Naive B cell (primary cell): Measurements from ENCODE around the gene PARD6G. TPM values are rescaled to one million over a fixed set of nuclear protein-coding genes. Genes with fewer than 3 reads are reported as not detected.
A peak's percentile ranks its signal among the peaks of the same experiment; 100 is the strongest.
"Not testable (repeated sequence)": the region's sequence is repeated elsewhere in the genome, so short reads cannot be mapped to it uniquely, and the experiment has no call there.

Experiments used
- ATAC-seq, 2 donors: fragments of 150-1000 bp; cut with Tn5 transposase; 2 replicates each; pipeline ENCODE4 v1.10.0; 2021; ENCODE audit warnings: low read depth in 2 of 2, mild to moderate bottlenecking in 2 of 2, moderate library complexity in 2 of 2
- DNase-seq: peaks from one replicate; pipeline ENCODE4 v3.0.0; 2022
- H3K27ac Mint-ChIP-seq, 6 donors: one replicate each; pipeline ENCODE4 v1.8.0; 2020 to 2022; ENCODE audit warnings: mild to moderate bottlenecking in 6 of 6, mixed read lengths in 6 of 6, moderate library complexity in 5 of 6, inconsistent platforms in 2 of 6
- H3K27me3 Mint-ChIP-seq, 3 donors: one replicate each; pipeline ENCODE4 v1.8.0; 2021 to 2022; ENCODE audit warnings: mixed read lengths in 3 of 3, mild to moderate bottlenecking in 1 of 3
- H3K36me3 Mint-ChIP-seq, 2 donors: one replicate each; pipeline ENCODE4 v1.8.0; 2020 to 2022; ENCODE audit warnings: mixed read lengths in 2 of 2, inconsistent platforms in 1 of 2, mild to moderate bottlenecking in 1 of 2
- H3K4me1 Mint-ChIP-seq, 3 donors: one replicate each; pipeline ENCODE4 v1.8.0; 2020 to 2022; ENCODE audit warnings: mixed read lengths in 3 of 3, inconsistent platforms in 1 of 3, mild to moderate bottlenecking in 1 of 3, moderate library complexity in 1 of 3
- H3K4me3 Mint-ChIP-seq, 8 donors: one replicate each; pipeline ENCODE4 v1.8.0; 2020 to 2022; ENCODE audit warnings: mild to moderate bottlenecking in 8 of 8, mixed read lengths in 8 of 8, moderate library complexity in 8 of 8, inconsistent platforms in 2 of 8
- H3K9me3 Mint-ChIP-seq, 7 donors: one replicate each; pipeline ENCODE4 v1.8.0; 2020 to 2022; ENCODE audit warnings: mixed read lengths in 7 of 7, mild to moderate bottlenecking in 5 of 7, inconsistent platforms in 2 of 7, moderate library complexity in 1 of 7
- polyA plus RNA-seq, 6 donors: library from polyadenylated mRNA; unstranded; fragments of 300-500 nt; fragmentation: Illumina TruSeq; gene quantifications; one replicate each; pipeline ENCODE4 v1.2.3, GENCODE V29; 2021; ENCODE audit warnings: low read depth in 6 of 6

The PARD6G gene
- not detected for polyA plus RNA-seq

- peak; percentile 72 to 78 for ATAC-seq
- peak within 1 kb of the TSS; percentile 52 to 89 (median 66) for H3K4me3 Mint-ChIP-seq
- DNase-seq, result peak; percentile 23
- H3K4me1 Mint-ChIP-seq, result peaks cover 0 to 10% (median 0%) of the 10 kb centered on the region in 3 donors
- H3K27ac Mint-ChIP-seq, result no peak within 1 kb of the TSS
- no peaks in the 10 kb centered on the region for H3K36me3 Mint-ChIP-seq
- peaks cover 34 to 54% (median 44%) of the 10 kb centered on the region in 3 donors for H3K27me3 Mint-ChIP-seq
- H3K9me3 Mint-ChIP-seq, result peaks cover 0 to 4% (median 0%) of the 10 kb centered on the region in 7 donors
These were observed at the start of gene PARD6G for GRCh38 chr18:80247393-80247841. Gene PARD6G (minus strand): TSS chr18:80247514. CDS start chr18:80247348, 166 bp downstream.

GRCh38 chr18:80262241-80263033 is 15.1 kb upstream of the PARD6G start:
- not testable (repeated sequence) for H3K9me3 Mint-ChIP-seq, DNase-seq, H3K4me3 Mint-ChIP-seq, H3K27ac Mint-ChIP-seq, H3K27me3 Mint-ChIP-seq, ATAC-seq, H3K36me3 Mint-ChIP-seq, H3K4me1 Mint-ChIP-seq

GRCh38 chr18:80259610-80260009 is 12.3 kb upstream of the PARD6G start:
- no peaks in the 10 kb centered on the region for H3K36me3 Mint-ChIP-seq
- ATAC-seq, result no peak
- DNase-seq, result no peak
- no peak overlapping the region for H3K4me3 Mint-ChIP-seq
- peaks cover 7 to 31% (median 17%) of the 10 kb centered on the region in 3 donors for H3K27me3 Mint-ChIP-seq
- no peaks in the 10 kb centered on the region for H3K4me1 Mint-ChIP-seq
- H3K27ac Mint-ChIP-seq, result no peak overlapping the region
- no peaks in the 10 kb centered on the region for H3K9me3 Mint-ChIP-seq

- DNase-seq (no peak), ATAC-seq (no peak)
- Mint-ChIP-seq H3K4me1 (no peaks in the 10 kb centered on the region), H3K36me3 (no peaks in the 10 kb centered on the region), H3K27ac (no peak overlapping the region), H3K27me3 (peaks cover 9 to 33% (median 21%) of the 10 kb centered on the region in 3 donors), H3K4me3 (no peak overlapping the region), H3K9me3 (no peaks in the 10 kb centered on the region)
These were observed 11.3 kb upstream of the PARD6G start for GRCh38 chr18:80258640-80259039.

GRCh38 chr18:80257579-80258543 is 10.5 kb upstream of the PARD6G start:
- not testable (repeated sequence) for H3K9me3 Mint-ChIP-seq, H3K4me1 Mint-ChIP-seq, H3K36me3 Mint-ChIP-seq, ATAC-seq, H3K4me3 Mint-ChIP-seq
- Mint-ChIP-seq H3K27ac (peak overlapping the region in 1 of 6 donors; percentile 24), H3K27me3 (peaks cover 12 to 40% (median 29%) of the 10 kb centered on the region in 3 donors)
- DNase-seq, result peak; percentile 26

- Mint-ChIP-seq H3K4me1 (no peaks in the 10 kb centered on the region), H3K9me3 (peaks cover 0 to 2% (median 0%) of the 10 kb centered on the region in 7 donors), H3K4me3 (no peak overlapping the region), H3K27me3 (peaks cover 12 to 39% (median 38%) of the 10 kb centered on the region in 3 donors), H3K36me3 (no peaks in the 10 kb centered on the region), H3K27ac (no peak overlapping the region)
- no peak for ATAC-seq
- DNase-seq, result no peak
These were observed 7.7 kb upstream of the PARD6G start for GRCh38 chr18:80254971-80255500.

GRCh38 chr18:80253871-80254492 is 6.7 kb upstream of the PARD6G start:
- no peak overlapping the region for H3K27ac Mint-ChIP-seq
- H3K4me1 Mint-ChIP-seq, result no peaks in the 10 kb centered on the region
- H3K27me3 Mint-ChIP-seq, result peaks cover 17 to 48% (median 46%) of the 10 kb centered on the region in 3 donors
- H3K36me3 Mint-ChIP-seq, result no peaks in the 10 kb centered on the region
- DNase-seq (no peak), ATAC-seq (peak in 1 of 2 donors; percentile 47)
- H3K9me3 Mint-ChIP-seq, result peaks cover 0 to 4% (median 0%) of the 10 kb centered on the region in 7 donors
- H3K4me3 Mint-ChIP-seq, result no peak overlapping the region

GRCh38 chr18:80253236-80253635 is 5.9 kb upstream of the PARD6G start:
- Mint-ChIP-seq H3K27ac (no peak overlapping the region), H3K4me1 (no peaks in the 10 kb centered on the region), H3K4me3 (no peak overlapping the region), H3K9me3 (peaks cover 0 to 4% (median 0%) of the 10 kb centered on the region in 7 donors), H3K36me3 (no peaks in the 10 kb centered on the region), H3K27me3 (peaks cover 17 to 48% (median 42%) of the 10 kb centered on the region in 3 donors)
- ATAC-seq (no peak), DNase-seq (no peak)

- peak overlapping the region in 1 of 6 donors; percentile 60 for H3K27ac Mint-ChIP-seq
- H3K9me3 Mint-ChIP-seq, result peaks cover 0 to 4% (median 0%) of the 10 kb centered on the region in 7 donors
- DNase-seq, result no peak
- ATAC-seq, result no peak
- H3K4me3 Mint-ChIP-seq, result no peak overlapping the region
- H3K36me3 Mint-ChIP-seq, result no peaks in the 10 kb centered on the region
- peaks cover 0 to 3% (median 0%) of the 10 kb centered on the region in 3 donors for H3K4me1 Mint-ChIP-seq
- H3K27me3 Mint-ChIP-seq, result peaks cover 17 to 44% (median 39%) of the 10 kb centered on the region in 3 donors
These were observed 4.8 kb upstream of the PARD6G start for GRCh38 chr18:80252136-80252535.

GRCh38 chr18:80251700-80252099 is 4.4 kb upstream of the PARD6G start:
- Mint-ChIP-seq H3K4me1 (peaks cover 0 to 3% (median 0%) of the 10 kb centered on the region in 3 donors), H3K27ac (peak overlapping the region in 1 of 6 donors; percentile 60), H3K9me3 (peaks cover 0 to 4% (median 0%) of the 10 kb centered on the region in 7 donors), H3K36me3 (no peaks in the 10 kb centered on the region), H3K27me3 (peaks cover 13 to 40% (median 35%) of the 10 kb centered on the region in 3 donors), H3K4me3 (no peak overlapping the region)
- DNase-seq (no peak), ATAC-seq (no peak)

GRCh38 chr18:80250740-80251364 is 3.5 kb upstream of the PARD6G start:
- peak overlapping the region in 1 of 8 donors; percentile 41 for H3K4me3 Mint-ChIP-seq

More at GRCh38 chr18:80250740-80251364, 3.5 kb upstream of the PARD6G start:
- Mint-ChIP-seq H3K27me3 (peaks cover 11 to 40% (median 32%) of the 10 kb centered on the region in 3 donors), H3K4me1 (peaks cover 0 to 6% (median 0%) of the 10 kb centered on the region in 3 donors), H3K36me3 (no peaks in the 10 kb centered on the region), H3K9me3 (peaks cover 0 to 4% (median 0%) of the 10 kb centered on the region in 7 donors), H3K27ac (no peak overlapping the region)
- ATAC-seq (no peak), DNase-seq (no peak)
